Right lobe of liver (tissue), 4 donors: ENCODE measurements around the gene DPP6.

Source experiments
- CTCF ChIP-seq, 4 donors: fragments of 200-600 bp in 3 of 4; fragments of 450-650 bp in 1 of 4; IDR thresholded peaks; one replicate each; pipeline versions ENCODE4 v1.5.1 to v1.8.0; 2016 to 2022; ENCODE audit warnings: antibody characterized with exemption in 4 of 4, mild to moderate bottlenecking in 2 of 4
- POLR2A ChIP-seq: fragments of 450-650 bp; IDR thresholded peaks from one replicate; pipeline ENCODE4 v1.6.1; 2017; ENCODE audit warnings: antibody characterized with exemption, mild to moderate bottlenecking
- donor health status: DM: no; HTN: no; CAD: no.
- donor health status: DM: no; HTN: no; CAD: no.
- donor health status: DM: no; HTN: yes; CAD: no.

- TF ChIP-seq CTCF (IDR thresholded peaks at IDR 0.05) (no peak), POLR2A (no peak)
Observed at GRCh38 chr7:154598864-154599263, 546.7 kb downstream of the DPP6 start.
